Measurements from ENCODE around the gene PIK3CA. TPM values are rescaled to one million over a fixed set of nuclear protein-coding genes. Genes with fewer than 3 reads are reported as not detected.
"Not testable (repeated sequence)": the region's sequence is repeated elsewhere in the genome, so short reads cannot be mapped to it uniquely, and the experiment has no call there.

The PIK3CA gene
- total RNA-seq, 1 experiment from 2014 or later, result 19.8 TPM

GRCh38 chr3:179236669-179237301 is 88.6 kb downstream of the PIK3CA start:
- CTCF ChIA-PET, result no interaction called here
- POLR2A ChIA-PET (ENCODE audit: low non-redundant PET), result no interaction called here
- Histone ChIP-seq H3K36me3 (ENCODE audit: insufficient read depth, low read length, poor library complexity, severe bottlenecking) (no peaks in the 10 kb centered on the region), H3K4me1 (ENCODE audit: insufficient read depth, low read length, poor library complexity, severe bottlenecking) (peaks cover 8% of the 10 kb centered on the region), H3K9me3 (ENCODE audit: low read depth, low read length, poor library complexity, severe bottlenecking) (no peaks in the 10 kb centered on the region), H3K27me3 (replicated peaks; ENCODE audit: insufficient read depth, low read depth, low read length, poor library complexity) (no peaks in the 10 kb centered on the region), H3K4me3 (ENCODE audit: low read depth, low read length, poor library complexity, severe bottlenecking) (no peak overlapping the region), H3K27ac (ENCODE audit: low read depth, low read length, poor library complexity, severe bottlenecking) (no peak overlapping the region)
- DNase-seq (ENCODE audit: low spot score), result no peak
- no TSS peak for BruUV-seq (replicated peaks)
- TF ChIP-seq EZH2 (IDR thresholded peaks at IDR 0.05; ENCODE audit: borderline replicate concordance, low read depth, low read length, poor library complexity, severe bottlenecking), result no peak
- no peak for TF ChIP-seq CTCF (conservative IDR thresholded peaks at IDR 0.05; ENCODE audit: low read depth, low read length)
- intact Hi-C loops (cut with micrococcal nuclease; ENCODE audit: unreplicated experiment), result no loop called here

DNA sequence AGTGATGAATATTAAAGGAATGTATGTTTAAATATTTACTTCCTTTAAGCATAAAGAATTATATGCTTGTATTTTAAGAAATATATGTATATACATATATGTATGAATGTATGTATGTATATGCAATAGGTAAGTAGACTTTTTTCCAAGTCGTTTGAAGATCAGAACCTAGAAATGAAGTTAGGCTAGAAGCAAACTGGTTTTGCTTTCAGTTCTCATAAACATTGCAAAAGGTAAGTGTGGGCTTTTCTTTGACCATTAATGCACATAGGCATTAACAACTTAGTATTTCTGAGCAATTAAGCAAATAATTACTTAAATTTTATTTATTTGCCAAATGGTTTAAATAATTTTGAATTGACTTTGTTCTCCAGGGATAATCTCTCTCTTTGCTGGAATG is 92.1 kb downstream of the PIK3CA start:
- H3K4me1 ChIP-seq (ENCODE audit: insufficient read depth, low read length, poor library complexity, severe bottlenecking); H3K27me3 ChIP-seq (replicated peaks; ENCODE audit: insufficient read depth, low read depth, low read length, poor library complexity); BruUV-seq (replicated peaks); H3K4me3 ChIP-seq (ENCODE audit: low read depth, low read length, poor library complexity, severe bottlenecking); H3K9me3 ChIP-seq (ENCODE audit: low read depth, low read length, poor library complexity, severe bottlenecking); POLR2A ChIA-PET (ENCODE audit: low non-redundant PET); intact Hi-C loops (cut with micrococcal nuclease; ENCODE audit: unreplicated experiment); CTCF ChIA-PET; H3K27ac ChIP-seq (ENCODE audit: low read depth, low read length, poor library complexity, severe bottlenecking); DNase-seq (ENCODE audit: low spot score); H3K36me3 ChIP-seq (ENCODE audit: insufficient read depth, low read length, poor library complexity, severe bottlenecking): not testable (repeated sequence)

DNA sequence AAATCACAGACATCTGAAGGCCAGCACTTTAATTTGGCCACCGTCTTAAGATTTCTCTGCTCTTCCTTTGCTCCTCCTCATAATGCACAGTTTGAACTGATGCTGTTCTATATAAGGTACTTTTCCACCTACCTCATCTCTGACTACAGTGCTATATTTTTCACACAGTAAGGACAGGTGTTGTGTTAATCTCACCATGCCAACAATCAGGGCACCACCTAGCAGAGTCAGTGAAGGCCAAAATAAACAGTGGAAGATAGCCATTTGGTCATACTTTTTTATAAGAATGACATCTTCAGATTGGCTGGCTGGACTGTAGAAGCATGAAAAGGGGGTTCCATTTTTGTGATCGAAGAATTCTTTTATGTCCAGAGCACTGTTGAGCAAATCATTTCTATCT is 94.7 kb downstream of the PIK3CA start:
- DNase-seq (ENCODE audit: low spot score); POLR2A ChIA-PET (ENCODE audit: low non-redundant PET); H3K4me3 ChIP-seq (ENCODE audit: low read depth, low read length, poor library complexity, severe bottlenecking); H3K27me3 ChIP-seq (replicated peaks; ENCODE audit: insufficient read depth, low read depth, low read length, poor library complexity); H3K36me3 ChIP-seq (ENCODE audit: insufficient read depth, low read length, poor library complexity, severe bottlenecking); H3K9me3 ChIP-seq (ENCODE audit: low read depth, low read length, poor library complexity, severe bottlenecking); CTCF ChIA-PET; H3K4me1 ChIP-seq (ENCODE audit: insufficient read depth, low read length, poor library complexity, severe bottlenecking); H3K27ac ChIP-seq (ENCODE audit: low read depth, low read length, poor library complexity, severe bottlenecking); BruUV-seq (replicated peaks); intact Hi-C loops (cut with micrococcal nuclease; ENCODE audit: unreplicated experiment): not testable (repeated sequence)

- POLR2A ChIA-PET (ENCODE audit: low non-redundant PET), result no interaction called here
These were observed 96.7 kb downstream of the PIK3CA start for GRCh38 chr3:179244878-179245277.

More at GRCh38 chr3:179244878-179245277, 96.7 kb downstream of the PIK3CA start:
- no peaks in the 10 kb centered on the region for H3K4me1 ChIP-seq (ENCODE audit: insufficient read depth, low read length, poor library complexity, severe bottlenecking)
- intact Hi-C loops (cut with micrococcal nuclease; ENCODE audit: unreplicated experiment), result no loop called here
- H3K9me3 ChIP-seq (ENCODE audit: low read depth, low read length, poor library complexity, severe bottlenecking), result no peaks in the 10 kb centered on the region
- CTCF ChIA-PET, result no interaction called here
- H3K36me3 ChIP-seq (ENCODE audit: insufficient read depth, low read length, poor library complexity, severe bottlenecking), result no peaks in the 10 kb centered on the region
- no peak overlapping the region for H3K4me3 ChIP-seq (ENCODE audit: low read depth, low read length, poor library complexity, severe bottlenecking)
- no TSS peak for BruUV-seq (replicated peaks)
- H3K27me3 ChIP-seq (replicated peaks; ENCODE audit: insufficient read depth, low read depth, low read length, poor library complexity), result no peaks in the 10 kb centered on the region
- no peak for TF ChIP-seq EZH2 (IDR thresholded peaks at IDR 0.05; ENCODE audit: borderline replicate concordance, low read depth, low read length, poor library complexity, severe bottlenecking)
- TF ChIP-seq CTCF (conservative IDR thresholded peaks at IDR 0.05; ENCODE audit: low read depth, low read length), result no peak
- H3K27ac ChIP-seq (ENCODE audit: low read depth, low read length, poor library complexity, severe bottlenecking), result no peak overlapping the region
- no peak for DNase-seq (ENCODE audit: low spot score)

All from A673 (cell line).